Measurements from ENCODE around the gene RASAL2. TPM values are rescaled to one million over a fixed set of nuclear protein-coding genes. Genes with fewer than 3 reads are reported as not detected.

The RASAL2 gene
- total and polyA plus RNA-seq, 2 experiments from 2014 or later = 16.0 to 42.2 TPM

DNA sequence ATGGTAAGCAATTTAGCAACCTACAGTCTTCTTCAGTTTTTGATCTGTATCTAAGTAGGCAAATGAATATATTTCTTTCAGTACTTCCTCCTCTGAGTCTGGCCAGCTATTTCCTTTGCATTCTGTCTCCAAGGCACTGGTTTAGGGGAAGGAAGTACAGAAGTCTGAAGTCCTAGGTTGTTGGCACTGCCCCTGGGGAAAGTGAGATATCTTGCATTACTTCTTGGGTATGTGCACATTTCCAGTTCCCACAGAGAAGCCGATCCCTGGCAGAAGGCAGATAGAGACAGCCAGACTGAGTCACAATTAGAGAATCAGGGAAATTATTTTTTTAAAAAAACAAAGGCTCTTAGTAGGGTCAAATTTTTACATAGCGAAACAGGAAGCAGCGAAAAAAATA lies 98.8 kb downstream of the RASAL2 start (continued):
- TF ChIP-seq, protein P1, sequence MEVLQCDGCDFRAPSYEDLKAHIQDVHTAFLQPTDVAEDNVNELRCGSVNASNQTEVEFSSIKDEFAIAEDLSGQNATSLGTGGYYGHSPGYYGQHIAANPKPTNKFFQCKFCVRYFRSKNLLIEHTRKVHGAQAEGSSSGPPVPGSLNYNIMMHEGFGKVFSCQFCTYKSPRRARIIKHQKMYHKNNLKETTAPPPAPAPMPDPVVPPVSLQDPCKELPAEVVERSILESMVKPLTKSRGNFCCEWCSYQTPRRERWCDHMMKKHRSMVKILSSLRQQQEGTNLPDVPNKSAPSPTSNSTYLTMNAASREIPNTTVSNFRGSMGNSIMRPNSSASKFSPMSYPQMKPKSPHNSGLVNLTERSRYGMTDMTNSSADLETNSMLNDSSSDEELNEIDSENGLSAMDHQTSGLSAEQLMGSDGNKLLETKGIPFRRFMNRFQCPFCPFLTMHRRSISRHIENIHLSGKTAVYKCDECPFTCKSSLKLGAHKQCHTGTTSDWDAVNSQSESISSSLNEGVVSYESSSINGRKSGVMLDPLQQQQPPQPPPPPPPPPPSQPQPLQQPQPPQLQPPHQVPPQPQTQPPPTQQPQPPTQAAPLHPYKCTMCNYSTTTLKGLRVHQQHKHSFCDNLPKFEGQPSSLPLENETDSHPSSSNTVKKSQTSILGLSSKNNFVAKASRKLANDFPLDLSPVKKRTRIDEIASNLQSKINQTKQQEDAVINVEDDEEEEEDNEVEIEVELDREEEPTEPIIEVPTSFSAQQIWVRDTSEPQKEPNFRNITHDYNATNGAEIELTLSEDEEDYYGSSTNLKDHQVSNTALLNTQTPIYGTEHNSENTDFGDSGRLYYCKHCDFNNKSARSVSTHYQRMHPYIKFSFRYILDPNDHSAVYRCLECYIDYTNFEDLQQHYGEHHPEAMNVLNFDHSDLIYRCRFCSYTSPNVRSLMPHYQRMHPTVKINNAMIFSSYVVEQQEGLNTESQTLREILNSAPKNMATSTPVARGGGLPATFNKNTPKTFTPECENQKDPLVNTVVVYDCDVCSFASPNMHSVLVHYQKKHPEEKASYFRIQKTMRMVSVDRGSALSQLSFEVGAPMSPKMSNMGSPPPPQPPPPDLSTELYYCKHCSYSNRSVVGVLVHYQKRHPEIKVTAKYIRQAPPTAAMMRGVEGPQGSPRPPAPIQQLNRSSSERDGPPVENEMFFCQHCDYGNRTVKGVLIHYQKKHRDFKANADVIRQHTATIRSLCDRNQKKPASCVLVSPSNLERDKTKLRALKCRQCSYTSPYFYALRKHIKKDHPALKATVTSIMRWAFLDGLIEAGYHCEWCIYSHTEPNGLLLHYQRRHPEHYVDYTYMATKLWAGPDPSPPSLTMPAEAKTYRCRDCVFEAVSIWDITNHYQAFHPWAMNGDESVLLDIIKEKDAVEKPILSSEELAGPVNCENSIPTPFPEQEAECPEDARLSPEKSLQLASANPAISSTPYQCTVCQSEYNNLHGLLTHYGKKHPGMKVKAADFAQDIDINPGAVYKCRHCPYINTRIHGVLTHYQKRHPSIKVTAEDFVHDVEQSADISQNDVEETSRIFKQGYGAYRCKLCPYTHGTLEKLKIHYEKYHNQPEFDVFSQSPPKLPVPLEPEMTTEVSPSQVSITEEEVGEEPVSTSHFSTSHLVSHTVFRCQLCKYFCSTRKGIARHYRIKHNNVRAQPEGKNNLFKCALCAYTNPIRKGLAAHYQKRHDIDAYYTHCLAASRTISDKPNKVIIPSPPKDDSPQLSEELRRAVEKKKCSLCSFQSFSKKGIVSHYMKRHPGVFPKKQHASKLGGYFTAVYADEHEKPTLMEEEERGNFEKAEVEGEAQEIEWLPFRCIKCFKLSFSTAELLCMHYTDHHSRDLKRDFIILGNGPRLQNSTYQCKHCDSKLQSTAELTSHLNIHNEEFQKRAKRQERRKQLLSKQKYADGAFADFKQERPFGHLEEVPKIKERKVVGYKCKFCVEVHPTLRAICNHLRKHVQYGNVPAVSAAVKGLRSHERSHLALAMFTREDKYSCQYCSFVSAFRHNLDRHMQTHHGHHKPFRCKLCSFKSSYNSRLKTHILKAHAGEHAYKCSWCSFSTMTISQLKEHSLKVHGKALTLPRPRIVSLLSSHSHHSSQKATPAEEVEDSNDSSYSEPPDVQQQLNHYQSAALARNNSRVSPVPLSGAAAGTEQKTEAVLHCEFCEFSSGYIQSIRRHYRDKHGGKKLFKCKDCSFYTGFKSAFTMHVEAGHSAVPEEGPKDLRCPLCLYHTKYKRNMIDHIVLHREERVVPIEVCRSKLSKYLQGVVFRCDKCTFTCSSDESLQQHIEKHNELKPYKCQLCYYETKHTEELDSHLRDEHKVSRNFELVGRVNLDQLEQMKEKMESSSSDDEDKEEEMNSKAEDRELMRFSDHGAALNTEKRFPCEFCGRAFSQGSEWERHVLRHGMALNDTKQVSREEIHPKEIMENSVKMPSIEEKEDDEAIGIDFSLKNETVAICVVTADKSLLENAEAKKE (CRISPR knock-in tag; IDR thresholded peaks at IDR 0.05) = no peak
- TF ChIP-seq CREB1 (CRISPR knock-in tag; IDR thresholded peaks at IDR 0.05; ENCODE audit: low read depth) (no peak), ZNF114 (CRISPR knock-in tag; IDR thresholded peaks at IDR 0.05) (no peak), EZH2phosphoT487 (IDR thresholded peaks at IDR 0.05; ENCODE audit: unreplicated experiment) (no peak)
- TF ChIP-seq, protein P2, sequence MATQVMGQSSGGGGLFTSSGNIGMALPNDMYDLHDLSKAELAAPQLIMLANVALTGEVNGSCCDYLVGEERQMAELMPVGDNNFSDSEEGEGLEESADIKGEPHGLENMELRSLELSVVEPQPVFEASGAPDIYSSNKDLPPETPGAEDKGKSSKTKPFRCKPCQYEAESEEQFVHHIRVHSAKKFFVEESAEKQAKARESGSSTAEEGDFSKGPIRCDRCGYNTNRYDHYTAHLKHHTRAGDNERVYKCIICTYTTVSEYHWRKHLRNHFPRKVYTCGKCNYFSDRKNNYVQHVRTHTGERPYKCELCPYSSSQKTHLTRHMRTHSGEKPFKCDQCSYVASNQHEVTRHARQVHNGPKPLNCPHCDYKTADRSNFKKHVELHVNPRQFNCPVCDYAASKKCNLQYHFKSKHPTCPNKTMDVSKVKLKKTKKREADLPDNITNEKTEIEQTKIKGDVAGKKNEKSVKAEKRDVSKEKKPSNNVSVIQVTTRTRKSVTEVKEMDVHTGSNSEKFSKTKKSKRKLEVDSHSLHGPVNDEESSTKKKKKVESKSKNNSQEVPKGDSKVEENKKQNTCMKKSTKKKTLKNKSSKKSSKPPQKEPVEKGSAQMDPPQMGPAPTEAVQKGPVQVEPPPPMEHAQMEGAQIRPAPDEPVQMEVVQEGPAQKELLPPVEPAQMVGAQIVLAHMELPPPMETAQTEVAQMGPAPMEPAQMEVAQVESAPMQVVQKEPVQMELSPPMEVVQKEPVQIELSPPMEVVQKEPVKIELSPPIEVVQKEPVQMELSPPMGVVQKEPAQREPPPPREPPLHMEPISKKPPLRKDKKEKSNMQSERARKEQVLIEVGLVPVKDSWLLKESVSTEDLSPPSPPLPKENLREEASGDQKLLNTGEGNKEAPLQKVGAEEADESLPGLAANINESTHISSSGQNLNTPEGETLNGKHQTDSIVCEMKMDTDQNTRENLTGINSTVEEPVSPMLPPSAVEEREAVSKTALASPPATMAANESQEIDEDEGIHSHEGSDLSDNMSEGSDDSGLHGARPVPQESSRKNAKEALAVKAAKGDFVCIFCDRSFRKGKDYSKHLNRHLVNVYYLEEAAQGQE (IDR thresholded peaks at IDR 0.05; ENCODE audit: unreplicated experiment) = no peak
- TF ChIP-seq, protein P3, sequence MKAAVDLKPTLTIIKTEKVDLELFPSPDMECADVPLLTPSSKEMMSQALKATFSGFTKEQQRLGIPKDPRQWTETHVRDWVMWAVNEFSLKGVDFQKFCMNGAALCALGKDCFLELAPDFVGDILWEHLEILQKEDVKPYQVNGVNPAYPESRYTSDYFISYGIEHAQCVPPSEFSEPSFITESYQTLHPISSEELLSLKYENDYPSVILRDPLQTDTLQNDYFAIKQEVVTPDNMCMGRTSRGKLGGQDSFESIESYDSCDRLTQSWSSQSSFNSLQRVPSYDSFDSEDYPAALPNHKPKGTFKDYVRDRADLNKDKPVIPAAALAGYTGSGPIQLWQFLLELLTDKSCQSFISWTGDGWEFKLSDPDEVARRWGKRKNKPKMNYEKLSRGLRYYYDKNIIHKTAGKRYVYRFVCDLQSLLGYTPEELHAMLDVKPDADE (IDR thresholded peaks at IDR 0.05) = no peak

All from GM23338 (cell line).